HEK293T (cell line): ENCODE results near the gene ATG101.

Experiments
- BHLHE40 ChIP-seq: fragments of 450-650 bp; IDR thresholded peaks from 2 replicates; pipeline ENCODE4 v1.6.1; 2016; ENCODE audit warnings: mild to moderate bottlenecking, moderate library complexity, borderline replicate concordance
- ELF4 ChIP-seq: fragments of 450-650 bp; IDR thresholded peaks from 2 replicates; pipeline ENCODE4 v1.6.1; 2017; ENCODE audit warnings: antibody characterized with exemption
- FOXA1 ChIP-seq: fragments of 450-650 bp; IDR thresholded peaks from 2 replicates; pipeline ENCODE4 v1.6.1; 2016; ENCODE audit warnings: mild to moderate bottlenecking
- FOXM1 ChIP-seq: fragments of 450-650 bp; IDR thresholded peaks from 2 replicates; pipeline ENCODE4 v1.6.1; 2017; ENCODE audit warnings: mild to moderate bottlenecking, borderline replicate concordance
- NFRKB ChIP-seq: fragments of 450-650 bp; IDR thresholded peaks from 2 replicates; pipeline ENCODE4 v1.6.1; 2016; ENCODE audit warnings: mild to moderate bottlenecking, moderate library complexity
- SP1 ChIP-seq: fragments of 450-650 bp; IDR thresholded peaks from 2 replicates; pipeline ENCODE4 v1.6.1; 2017
- SUZ12 ChIP-seq: fragments of 450-650 bp; IDR thresholded peaks from 2 replicates; pipeline ENCODE4 v1.6.1; 2016; ENCODE audit warnings: mild to moderate bottlenecking
- TARDBP ChIP-seq: fragments of 450-650 bp; IDR thresholded peaks from 2 replicates; pipeline ENCODE4 v1.6.1; 2016
- TF ChIP-seq, protein P1 (sequence below): fragments of 450-650 bp; IDR thresholded peaks from 2 replicates; pipeline ENCODE4 v1.6.1; 2016

DNA sequence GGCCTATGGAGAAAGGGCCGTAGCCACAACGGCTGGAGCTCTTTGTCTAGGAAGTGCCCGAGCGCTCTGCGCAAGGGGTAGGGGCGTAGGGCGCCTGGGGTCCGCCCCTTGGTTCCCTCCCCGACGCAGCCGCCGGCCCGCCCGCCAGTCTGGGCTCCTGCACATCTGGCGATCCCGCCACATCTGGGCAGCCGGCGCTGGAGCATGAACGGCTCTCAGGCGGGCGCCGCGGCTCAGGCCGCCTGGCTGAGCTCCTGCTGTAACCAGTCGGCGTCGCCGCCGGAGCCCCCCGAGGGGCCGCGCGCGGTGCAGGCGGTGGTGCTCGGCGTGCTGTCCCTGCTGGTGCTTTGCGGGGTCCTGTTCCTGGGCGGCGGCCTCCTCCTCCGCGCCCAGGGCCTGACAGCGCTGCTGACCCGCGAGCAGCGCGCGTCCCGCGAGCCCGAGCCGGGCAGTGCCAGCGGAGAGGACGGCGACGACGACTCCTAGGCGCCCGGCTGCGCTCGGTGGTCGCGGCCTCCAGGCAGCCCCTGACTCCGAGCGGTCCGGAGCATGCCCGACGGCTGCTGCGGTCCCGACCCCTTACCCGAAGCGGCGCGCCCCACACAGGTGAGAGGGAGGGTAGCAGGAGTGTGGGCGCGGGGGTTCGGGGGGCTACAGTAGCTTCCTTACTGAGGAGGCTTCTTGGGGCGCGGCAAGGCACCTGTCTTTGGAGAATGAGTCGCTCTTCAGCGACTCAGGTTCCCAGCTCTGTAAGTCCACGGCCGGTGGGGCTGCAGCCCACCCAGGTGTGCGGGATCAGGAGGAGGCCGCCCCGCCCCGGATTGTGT is 10.0 kb downstream of the ATG101 start, which contains the start of gene SMIM41:
- TF ChIP-seq SP1 = no peak
- TF ChIP-seq ELF4 = no peak
- no peak for TF ChIP-seq SUZ12
- no peak for TF ChIP-seq FOXA1
- TF ChIP-seq, protein P1, sequence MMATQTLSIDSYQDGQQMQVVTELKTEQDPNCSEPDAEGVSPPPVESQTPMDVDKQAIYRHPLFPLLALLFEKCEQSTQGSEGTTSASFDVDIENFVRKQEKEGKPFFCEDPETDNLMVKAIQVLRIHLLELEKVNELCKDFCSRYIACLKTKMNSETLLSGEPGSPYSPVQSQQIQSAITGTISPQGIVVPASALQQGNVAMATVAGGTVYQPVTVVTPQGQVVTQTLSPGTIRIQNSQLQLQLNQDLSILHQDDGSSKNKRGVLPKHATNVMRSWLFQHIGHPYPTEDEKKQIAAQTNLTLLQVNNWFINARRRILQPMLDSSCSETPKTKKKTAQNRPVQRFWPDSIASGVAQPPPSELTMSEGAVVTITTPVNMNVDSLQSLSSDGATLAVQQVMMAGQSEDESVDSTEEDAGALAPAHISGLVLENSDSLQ = no peak
- TF ChIP-seq TARDBP = no peak
- no peak for TF ChIP-seq FOXM1
- no peak for TF ChIP-seq BHLHE40
- no peak for TF ChIP-seq NFRKB
